ENCODE results near the gene XRN2.

GRCh38 chr20:21257192-21257591 is 45.9 kb upstream of the XRN2 start:
- TF ChIP-seq POLR2A (IDR thresholded peaks at IDR 0.05) (no peak), CTCF (IDR thresholded peaks at IDR 0.05) (no peak)

Data from Peyer's patch (tissue), 4 donors.